HG03354 (cell line): Measurements from ENCODE around the gene DDX11.
"Not testable (repeated sequence)": the region's sequence is repeated elsewhere in the genome, so short reads cannot be mapped to it uniquely, and the experiment has no call there.

Experiments
- ATAC-seq: cut with Tn5 transposase; IDR thresholded peaks from one replicate; pipeline ENCODE4 v1.9.1; 2021; ENCODE audit warnings: mild to moderate bottlenecking; ENCODE audit not compliant: unreplicated experiment, poor library complexity, severe bottlenecking

Gene DDX11

DNA sequence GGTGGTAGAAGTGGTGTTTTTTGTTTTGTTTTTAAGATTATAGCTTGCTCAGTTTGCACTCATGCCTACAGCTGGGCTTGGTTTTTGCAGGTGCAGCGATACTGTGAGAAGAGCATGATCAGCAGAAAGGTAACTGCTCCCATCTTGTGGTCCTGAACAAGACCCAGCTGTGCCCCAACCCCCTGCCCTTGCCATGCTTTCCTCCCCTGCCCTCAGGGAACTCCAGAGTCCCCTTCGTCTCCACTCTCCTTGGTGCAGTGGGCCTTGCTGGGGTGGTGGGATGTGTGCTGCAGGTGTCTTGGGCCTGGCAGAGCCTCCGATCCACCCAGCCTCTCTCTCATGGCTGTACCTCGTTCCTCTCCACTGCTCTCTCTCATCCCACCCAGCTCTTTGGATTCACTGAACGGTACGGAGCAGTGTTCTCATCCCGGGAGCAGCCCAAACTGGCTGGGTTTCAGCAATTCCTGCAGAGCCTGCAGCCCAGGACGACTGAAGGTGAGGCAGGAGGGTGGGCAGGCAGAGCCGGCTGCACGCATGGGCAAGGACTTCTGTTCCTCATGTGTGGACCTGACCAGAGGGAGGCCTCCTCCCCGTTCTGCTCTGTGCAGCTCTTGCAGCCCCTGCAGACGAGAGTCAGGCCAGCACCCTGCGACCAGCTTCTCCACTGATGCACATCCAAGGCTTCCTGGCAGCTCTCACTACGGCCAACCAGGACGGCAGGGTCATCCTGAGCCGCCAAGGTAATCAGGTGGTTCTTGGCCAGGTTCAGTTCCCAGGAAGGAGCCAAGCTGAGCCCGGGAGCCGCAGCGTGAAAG, 22.8 kb downstream of the DDX11 start:
- ATAC-seq = not testable (repeated sequence)

DNA sequence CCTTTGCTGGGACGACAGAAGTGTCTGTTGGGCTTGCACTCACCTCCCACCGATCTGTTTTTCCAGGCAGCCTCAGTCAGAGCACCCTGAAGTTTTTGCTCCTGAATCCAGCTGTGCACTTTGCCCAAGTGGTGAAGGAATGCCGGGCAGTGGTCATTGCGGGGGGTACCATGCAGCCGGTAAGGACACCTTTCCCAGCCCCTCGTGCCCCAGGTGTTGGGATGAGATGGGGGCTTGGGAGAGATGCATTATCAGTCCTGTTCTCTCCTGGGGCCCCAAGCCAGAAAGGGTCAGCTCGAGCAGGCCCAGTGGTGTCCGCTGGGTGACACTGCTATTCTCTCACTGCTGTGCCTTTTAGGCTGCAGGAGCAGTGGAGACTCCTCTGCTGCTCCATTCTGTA, 24.2 kb downstream of the DDX11 start:
- not testable (repeated sequence) for ATAC-seq

DNA sequence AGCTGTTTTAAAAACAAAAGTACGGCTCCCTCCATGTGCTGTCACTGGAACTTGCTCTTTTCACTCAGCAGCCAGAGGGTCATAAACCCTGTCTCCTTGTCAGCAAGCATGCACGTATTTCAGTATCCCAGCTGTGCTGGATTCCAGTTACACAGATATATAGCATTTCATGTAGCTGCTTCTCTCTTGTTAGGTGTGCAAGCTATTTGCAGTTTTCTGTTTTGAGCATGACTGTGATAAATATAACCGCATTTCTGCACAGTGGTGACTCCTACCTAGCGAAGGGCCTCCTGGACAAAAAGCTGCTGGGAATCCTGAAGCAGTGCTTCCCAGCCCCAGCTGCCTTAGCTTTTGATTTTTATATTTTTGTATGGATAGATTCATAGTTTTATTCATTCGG, 24.7 kb downstream of the DDX11 start:
- ATAC-seq = not testable (repeated sequence)

DNA sequence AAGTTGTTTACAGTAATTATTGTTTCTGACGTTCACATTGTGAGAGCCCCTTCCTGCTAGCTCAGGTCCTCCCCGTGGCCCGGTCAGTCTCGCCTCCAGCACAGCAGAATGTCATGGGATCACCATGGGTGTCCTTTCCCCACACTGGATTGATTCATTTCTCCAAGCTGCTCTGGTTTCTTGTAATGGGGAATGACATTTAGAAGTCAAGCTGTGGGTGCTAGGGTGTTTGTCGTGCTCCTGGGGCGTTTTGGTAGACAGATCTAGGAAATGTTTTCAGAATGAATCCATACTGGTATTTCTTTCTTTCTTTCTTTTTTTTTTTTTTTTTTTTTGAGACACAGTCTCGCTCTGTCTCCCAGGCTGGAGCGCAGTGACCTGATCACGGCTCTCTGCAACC, 25.1 kb downstream of the DDX11 start:
- ATAC-seq = not testable (repeated sequence)

DNA sequence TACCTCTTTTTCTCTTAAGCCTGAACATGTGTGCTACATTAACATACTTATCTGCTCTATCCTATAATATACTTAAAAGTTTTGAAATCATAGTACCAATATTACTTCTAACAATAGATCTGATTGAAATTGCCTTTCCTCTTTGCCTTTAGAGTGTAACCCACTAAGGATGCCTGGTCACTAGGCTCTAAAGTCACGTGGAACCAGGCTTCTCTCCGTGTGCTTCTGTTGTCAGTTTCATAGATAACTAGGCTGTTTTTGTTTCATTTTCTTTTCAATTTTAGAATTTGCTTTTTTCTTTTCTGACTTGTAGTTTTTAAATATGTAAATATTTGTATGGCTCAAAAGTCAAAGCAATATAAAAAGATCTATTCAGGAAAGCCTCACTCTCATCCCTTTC, 25.8 kb downstream of the DDX11 start:
- peak; percentile 36 for ATAC-seq

DNA sequence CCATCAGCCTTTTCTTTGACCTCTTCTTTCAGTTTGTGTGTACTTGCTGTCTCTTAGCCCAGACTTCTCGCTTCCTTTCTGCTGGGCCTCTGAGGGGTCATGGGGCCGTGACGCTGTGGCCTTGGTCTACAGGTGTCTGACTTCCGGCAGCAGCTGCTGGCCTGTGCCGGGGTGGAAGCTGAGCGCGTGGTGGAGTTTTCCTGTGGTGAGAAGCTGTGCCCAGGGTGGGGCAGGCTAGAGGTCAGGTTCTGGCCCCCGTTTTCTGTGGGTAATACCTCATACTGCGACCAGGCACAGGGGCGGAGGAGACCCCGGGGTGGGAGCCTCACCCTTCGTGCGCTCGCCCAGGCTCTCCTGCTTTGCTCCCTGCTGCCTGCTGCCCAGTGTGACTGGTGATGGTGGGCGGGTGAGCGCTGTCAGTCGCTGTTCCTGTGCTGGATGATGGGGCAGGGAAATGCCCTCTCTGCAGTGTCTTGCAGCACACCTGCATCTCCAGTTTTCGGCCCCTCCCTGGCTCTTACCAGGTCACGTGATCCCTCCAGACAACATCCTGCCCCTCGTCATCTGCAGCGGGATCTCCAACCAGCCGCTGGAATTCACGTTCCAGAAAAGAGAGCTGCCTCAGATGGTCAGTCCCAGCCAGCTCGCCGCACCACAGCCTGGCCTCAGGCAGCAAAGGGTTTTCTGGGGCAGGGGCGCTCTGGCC, 27.0 kb downstream of the DDX11 start:
- not testable (repeated sequence) for ATAC-seq

DNA sequence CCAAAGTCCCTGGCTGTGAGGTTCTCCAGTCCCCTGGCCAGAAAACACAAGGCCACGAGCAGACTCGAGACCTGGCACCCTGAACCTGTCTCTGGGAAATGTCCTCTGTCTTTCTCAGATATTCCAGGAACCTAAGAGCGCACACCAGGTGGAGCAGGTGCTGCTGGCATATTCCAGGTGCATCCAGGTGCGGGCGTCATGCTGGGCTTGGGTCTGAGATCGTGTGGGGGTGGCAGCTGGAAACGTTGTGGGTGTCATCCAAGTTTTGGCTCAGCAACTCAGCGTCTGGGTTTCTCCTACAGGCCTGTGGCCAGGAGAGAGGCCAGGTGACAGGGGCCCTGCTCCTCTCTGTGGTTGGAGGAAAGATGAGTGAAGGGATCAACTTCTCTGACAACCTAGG, 28.5 kb downstream of the DDX11 start:
- ATAC-seq = not testable (repeated sequence)

DNA sequence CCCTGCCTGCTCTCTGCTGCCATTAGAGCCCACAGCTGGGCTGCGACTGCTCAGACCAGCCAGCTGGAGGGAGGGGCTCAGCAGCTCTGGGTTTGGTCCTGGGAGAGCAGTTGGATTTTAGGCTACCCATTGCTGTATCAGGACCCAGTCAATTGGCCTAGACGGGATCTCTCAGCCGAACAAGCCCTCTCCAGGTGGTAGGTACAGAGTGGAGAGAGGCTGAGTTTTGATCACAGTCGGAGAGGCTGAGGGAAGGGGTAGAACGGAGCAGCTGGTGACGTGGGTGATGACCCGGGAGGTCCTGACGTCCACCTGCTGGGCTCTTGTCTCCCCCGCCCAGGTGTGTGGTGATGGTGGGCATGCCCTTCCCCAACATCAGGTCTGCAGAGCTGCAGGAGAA, 28.9 kb downstream of the DDX11 start:
- ATAC-seq = not testable (repeated sequence)

DNA sequence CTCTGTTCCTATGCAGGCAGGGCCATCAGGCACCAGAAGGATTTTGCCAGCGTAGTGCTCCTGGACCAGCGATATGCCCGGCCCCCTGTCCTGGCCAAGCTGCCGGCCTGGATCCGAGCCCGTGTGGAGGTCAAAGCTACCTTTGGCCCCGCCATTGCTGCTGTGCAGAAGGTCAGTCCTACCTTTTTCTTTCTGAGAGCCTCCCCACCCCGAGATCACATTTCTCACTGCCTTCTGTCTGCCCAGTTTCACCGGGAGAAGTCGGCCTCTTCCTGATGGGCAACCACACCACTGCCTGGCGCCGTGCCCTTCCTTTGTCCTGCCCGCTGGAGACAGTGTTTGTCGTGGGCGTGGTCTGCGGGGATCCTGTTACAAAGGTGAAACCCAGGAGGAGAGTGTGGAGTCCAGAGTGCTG, 29.9 kb downstream of the DDX11 start:
- ATAC-seq = not testable (repeated sequence)

DNA sequence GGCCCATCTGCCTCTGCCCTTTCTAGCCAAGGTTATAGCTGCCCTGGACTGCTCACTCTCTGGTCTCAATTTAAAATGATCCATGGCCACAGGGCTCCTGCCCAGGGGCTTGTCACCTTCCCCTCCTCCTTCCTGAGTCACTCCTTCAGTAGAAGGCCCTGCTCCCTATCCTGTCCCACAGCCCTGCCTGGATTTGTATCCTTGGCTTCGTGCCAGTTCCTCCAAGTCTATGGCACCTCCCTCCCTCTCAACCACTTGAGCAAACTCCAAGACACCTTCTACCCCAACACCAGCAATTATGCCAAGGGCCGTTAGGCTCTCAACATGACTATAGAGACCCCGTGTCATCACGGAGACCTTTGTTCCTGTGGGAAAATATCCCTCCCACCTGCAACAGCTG, 30.6 kb downstream of the DDX11 start:
- ATAC-seq = not testable (repeated sequence)

DNA sequence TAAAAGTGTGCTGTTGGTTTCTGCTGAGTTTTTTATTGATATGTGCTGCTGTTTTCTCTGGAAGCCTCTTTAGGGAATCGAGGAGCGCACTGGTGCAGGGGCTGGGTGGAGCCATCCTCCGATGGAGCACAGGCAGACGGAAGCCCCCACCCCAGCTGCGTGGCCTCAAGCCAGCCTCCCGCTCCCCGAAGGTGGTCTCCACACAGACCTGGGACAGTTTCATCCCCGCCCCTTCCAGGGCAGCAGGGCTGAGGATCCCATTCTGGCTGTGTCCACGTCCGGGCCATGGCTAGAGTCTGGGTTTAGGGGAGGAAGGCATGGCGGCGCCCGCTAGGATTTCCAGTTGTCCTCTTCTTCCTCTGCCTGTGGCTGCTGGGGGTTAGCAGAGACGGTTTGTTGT, 31.1 kb downstream of the DDX11 start:
- not testable (repeated sequence) for ATAC-seq

DNA sequence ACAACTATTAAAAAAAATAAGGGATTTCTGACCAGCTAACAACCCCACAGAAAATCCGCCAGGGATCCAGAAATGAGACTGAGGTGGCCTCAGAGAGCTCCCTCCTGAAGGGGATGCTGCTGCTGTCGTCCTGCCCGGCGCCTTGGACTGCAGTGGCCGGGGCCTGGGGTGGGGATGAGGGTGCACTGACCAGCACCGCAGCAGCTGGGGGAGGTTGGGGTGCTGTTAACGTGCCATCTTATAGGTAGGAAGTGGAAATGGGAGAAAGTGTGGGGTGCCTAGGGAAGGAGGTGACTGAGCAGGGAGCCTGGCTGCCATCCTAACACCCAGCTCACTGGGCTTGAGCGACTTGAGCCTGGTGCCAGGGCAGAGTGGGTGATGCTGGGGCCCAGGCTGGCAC, 32.0 kb downstream of the DDX11 start:
- ATAC-seq = no peak

DNA sequence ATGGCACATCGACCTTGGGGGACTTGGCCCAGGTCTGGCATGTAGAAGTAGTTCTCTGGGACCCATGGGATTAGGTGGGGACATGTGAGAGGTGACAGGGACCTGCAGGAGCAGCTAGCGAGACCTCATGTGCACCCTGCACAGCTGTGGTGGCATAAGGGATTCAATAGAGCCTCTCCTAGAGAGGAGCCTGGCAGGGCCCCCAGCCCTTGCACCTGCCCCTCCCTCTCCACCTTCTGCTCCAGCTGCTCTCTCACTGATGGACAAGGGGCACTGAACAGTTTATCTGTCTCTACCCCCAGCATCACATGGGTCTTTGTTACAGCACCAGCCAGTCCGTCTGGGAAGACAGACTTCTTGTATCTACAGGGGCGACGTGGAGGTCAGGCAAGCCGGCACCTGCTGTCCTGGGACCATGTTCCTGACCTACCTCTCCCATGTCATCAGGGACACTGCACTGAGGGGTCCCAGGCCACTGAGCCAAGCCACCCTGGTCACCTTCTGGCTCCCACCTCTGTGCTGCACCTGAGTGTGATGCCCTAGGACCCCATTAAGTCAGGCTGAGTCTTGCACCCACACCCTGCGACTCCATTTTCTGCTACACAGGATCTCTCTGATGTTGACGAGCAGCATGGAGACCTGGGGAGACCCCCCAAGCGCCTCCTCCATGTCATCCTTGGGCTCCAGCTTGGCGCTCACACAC, 32.6 kb downstream of the DDX11 start:
- ATAC-seq = no peak

DNA sequence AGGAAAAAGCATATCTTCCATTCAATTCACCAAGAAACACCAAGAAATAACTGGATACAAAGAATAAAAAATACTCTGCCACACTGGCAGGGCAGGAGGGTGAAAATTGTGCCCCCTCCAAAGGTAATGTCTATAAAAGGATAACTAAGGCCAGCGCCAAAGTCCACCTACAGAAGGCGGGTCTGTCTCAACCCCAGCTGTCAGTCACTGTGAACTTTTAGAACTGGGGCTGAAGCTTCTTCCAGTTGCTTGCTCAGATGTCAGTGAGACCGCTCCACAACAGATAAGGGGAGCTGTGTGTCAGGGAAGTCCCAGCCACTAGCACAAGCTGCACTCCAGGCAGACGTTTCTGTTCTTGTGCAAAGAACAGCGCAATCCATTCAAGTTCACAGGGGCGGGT, 36.1 kb downstream of the DDX11 start:
- ATAC-seq = not testable (repeated sequence)

DNA sequence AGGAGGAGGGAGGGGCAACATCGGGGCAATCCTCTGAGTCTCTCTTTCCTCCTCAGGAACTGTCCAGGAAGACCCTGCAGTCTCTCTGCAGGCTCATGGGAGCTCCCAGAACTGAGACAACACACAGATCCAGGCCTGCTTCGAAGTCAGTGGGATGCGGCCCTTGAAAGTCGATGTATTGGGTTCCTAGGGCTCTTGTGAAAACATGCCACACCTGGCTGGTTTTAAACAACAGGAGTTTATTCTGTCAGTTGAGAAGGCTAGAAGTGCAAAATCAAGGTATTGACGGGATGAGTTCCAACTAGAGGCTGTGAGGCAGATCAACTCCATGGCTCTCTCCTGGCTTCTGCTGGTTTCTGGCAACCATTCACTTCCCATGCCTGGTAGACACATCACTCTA, 36.6 kb downstream of the DDX11 start:
- ATAC-seq = not testable (repeated sequence)

DNA sequence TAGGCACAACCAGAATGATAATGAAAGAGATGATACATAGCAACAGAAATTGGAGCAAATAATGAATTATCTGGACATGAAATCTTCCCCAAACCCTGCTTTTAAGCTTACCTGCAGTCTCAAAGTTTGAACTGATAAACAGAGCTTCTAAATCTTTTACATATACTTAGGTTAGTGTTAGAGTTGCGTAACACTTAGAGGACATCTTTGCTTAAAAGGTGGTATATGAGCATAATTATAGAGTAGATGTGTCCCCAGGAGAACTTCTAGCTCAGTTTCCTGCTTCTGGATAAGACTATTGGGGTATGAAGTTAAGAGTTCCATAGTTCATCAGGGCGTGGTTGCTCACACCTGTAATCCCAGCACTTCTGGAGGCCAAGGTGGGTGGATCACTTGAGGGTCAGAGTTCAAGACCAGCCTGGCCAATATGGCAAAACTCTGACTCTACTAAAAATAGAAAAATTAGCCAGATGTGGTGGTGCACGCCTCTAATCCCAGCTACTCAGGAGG, 41.5 kb downstream of the DDX11 start:
- ATAC-seq = not testable (repeated sequence)

DNA sequence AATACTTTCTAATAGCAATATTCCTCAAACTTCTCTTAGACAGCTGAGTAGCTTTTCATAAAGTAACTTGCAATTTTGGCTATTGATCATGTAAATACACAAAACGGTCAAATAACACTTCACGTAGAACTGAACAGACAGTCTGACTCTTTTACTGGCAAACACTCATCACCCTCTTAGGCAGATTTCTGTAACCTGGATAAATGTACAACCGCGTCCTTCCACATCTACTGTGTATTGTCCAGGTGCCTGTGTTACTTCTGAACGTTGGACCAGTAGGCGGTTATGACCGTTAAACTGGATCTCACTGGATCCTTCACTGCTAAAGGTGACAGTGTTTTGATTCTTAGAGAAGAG, 43.2 kb downstream of the DDX11 start:
- not testable (repeated sequence) for ATAC-seq

DNA sequence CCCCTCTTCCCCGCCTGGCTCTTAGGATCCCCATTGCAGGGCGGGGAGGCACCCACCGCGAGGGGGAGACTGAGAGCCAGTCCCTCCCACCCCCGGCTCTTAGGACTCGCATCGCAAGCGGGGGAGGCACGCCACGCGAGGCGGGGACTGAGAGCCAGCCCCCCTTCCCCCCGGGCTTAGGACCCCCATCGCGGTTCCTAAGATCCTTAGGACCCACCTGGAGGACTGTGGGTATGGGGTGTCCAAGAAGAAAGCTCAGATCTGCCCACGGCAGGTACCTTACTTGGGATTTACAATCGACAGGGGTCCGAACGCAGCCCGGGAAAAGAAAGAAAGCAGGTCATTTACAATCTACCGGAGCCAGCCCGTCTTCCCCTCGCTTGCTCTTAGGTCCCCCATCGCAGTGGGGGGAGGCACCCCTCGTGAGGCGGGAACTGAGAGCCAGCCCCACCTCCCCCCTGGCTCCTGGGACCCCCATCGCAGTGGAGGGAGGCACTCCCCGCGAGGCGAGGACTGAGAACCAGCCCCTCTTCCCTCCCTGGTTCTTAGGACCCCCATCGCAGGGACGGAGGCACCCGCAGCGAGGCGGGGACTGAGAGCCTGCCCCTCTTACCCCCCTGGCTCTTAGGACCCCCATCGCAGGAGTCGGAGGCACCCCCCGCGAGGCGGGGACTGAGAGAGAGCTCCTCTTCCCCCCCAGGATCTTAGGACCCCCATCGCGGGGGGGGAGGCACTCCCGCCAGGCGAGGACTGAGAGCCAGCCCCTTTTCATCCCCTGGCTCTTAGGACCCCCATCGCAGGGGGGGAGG, 43.7 kb downstream of the DDX11 start:
- ATAC-seq = peak; percentile 84

DNA sequence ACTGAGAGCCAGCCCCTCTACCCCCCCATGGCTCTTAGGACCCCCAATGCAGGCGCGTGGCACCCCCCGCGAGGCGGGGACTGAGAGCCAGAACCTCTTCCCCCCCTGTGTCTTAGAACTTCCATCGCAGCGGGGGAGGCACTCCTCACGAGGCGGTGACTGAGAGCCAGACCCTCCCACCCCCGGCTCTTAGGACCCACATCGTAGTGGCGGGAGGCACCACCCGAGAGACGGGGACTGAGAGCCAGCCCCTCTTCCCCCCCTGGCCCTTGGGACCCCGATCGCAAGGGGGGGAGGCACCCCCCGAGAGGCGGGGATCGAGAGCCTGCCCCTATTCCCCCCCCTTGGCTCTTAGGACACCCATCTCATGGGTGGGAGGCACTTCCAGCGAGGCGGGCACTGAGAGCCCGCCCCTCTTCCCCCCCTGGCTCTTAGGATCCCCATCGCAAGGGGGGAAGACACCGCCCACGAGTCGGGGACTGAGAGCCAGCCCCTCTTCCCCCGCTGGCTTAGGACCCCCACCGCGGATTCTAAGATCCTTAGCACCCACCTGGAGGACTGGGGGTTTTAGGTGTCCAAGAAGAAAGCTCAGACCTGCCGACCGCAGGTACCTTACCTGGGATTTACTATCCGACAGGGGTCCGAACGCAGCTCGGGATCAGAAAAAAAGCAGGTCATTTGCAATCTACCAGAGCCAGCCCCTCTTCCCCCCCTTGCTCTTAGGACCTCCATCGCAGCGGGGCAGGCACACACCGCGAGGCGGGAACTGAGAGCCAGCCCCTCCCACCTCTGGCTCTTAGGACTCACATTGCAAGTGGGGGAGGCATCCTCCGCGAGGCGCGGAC, 44.9 kb downstream of the DDX11 start:
- ATAC-seq = peak; percentile 48
